Measurements from ENCODE around the gene ACTBL2.

ACTBL2 gene

DNA sequence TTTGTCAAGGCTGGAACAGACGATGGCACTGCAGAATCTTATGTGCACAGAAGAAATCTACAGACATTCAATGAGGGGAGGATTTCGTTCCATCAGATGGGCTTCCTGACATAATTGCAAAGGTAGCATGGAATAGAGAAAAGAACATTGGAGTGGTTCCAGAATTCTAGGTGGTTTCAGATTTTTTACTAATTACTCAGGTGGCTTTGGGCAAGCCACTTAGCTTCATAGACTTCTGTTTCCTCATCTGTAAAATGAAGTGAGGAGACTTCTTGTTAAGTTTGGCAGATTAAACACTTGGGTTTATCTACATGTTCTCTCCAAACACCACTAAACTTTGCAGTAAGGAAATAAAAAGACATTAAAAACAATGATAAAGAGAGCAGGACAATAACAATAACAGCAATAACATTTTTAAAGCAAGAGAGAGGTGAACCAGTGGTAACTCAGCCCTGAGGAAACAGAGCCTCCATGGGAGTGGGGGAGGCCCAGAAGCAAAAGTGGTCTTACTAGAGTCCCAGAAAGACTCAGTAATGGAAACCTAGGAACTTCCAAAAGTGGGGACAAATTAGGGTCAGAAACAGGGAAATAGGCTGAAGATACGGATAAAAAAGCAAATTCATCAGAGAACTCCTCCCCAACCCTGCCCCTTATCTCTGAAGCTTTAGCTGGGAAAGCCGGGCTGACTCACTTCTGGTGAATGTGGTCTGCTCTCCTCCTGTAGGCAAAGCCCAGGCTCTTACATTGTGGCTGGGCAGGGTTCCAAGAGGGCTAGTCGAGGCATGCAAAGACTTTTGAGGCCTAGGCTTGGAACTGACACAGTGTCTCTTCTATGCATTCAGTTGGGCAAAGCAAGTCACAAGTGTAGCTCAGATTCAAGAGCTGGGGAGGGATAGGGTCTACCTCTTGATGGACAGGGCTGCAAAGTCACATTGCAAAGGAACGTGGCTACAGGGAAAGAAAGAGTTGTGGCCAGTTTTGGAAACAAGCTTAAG lies 11.8 kb upstream of the ACTBL2 start:
- TF ChIP-seq, protein P1, sequence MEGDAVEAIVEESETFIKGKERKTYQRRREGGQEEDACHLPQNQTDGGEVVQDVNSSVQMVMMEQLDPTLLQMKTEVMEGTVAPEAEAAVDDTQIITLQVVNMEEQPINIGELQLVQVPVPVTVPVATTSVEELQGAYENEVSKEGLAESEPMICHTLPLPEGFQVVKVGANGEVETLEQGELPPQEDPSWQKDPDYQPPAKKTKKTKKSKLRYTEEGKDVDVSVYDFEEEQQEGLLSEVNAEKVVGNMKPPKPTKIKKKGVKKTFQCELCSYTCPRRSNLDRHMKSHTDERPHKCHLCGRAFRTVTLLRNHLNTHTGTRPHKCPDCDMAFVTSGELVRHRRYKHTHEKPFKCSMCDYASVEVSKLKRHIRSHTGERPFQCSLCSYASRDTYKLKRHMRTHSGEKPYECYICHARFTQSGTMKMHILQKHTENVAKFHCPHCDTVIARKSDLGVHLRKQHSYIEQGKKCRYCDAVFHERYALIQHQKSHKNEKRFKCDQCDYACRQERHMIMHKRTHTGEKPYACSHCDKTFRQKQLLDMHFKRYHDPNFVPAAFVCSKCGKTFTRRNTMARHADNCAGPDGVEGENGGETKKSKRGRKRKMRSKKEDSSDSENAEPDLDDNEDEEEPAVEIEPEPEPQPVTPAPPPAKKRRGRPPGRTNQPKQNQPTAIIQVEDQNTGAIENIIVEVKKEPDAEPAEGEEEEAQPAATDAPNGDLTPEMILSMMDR (IDR thresholded peaks at IDR 0.05; ENCODE audit: borderline replicate concordance, control extremely low read depth, extremely low read depth, insufficient read depth, missing control alignments), result no peak
- in situ Hi-C loops (cut with MboI; ENCODE audit: low sequenced_read_pairs, unreplicated experiment), result no loop called here
- DNase-seq (ENCODE audit: low spot score), result no peak

DNA sequence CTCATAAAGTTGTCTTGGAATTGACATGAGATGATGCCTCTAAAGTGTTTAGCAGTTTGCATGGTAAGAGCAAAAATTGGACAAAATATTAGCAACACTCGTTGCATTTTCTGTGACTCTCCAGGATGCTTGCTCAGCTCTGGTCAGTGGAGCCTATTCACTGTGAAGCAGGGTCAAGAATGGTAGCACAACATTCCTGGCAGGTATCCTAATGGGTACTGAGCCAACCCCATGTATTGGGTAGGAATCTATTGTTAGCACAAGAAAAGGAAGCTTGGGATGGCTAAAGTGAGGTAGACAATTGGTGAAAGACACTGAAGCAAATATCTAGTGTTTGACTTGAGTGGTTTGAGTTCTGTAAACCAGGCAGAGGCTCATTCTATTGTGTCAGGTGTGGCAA lies 10.4 kb upstream of the ACTBL2 start:
- DNase-seq (ENCODE audit: low spot score), result no peak
- in situ Hi-C loops (cut with MboI; ENCODE audit: low sequenced_read_pairs, unreplicated experiment), result no loop called here
- TF ChIP-seq, protein P1 (IDR thresholded peaks at IDR 0.05; ENCODE audit: borderline replicate concordance, control extremely low read depth, extremely low read depth, insufficient read depth, missing control alignments), result no peak

DNA sequence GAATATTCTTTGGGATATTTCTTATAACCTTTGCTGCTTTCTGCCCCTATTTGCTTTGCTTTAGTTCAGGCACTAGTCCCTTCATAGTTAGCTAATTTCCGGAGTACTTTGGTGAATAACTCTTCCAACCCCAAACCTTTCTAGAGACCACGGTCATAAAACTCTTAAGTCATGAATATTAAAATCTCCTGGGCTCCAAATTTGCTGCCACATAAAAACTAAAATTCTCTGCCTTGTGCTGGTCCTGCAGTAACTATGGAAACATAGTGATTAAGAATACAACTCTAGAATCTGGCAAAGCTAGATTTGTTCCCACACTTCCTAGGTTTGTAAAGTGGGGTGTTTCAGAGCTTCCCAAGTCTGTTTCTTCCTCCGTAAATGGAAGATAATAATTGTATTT lies 10.0 kb upstream of the ACTBL2 start:
- TF ChIP-seq, protein P1 (IDR thresholded peaks at IDR 0.05; ENCODE audit: borderline replicate concordance, control extremely low read depth, extremely low read depth, insufficient read depth, missing control alignments), result no peak
- DNase-seq (ENCODE audit: low spot score), result no peak
- in situ Hi-C loops (cut with MboI; ENCODE audit: low sequenced_read_pairs, unreplicated experiment), result no loop called here

DNA sequence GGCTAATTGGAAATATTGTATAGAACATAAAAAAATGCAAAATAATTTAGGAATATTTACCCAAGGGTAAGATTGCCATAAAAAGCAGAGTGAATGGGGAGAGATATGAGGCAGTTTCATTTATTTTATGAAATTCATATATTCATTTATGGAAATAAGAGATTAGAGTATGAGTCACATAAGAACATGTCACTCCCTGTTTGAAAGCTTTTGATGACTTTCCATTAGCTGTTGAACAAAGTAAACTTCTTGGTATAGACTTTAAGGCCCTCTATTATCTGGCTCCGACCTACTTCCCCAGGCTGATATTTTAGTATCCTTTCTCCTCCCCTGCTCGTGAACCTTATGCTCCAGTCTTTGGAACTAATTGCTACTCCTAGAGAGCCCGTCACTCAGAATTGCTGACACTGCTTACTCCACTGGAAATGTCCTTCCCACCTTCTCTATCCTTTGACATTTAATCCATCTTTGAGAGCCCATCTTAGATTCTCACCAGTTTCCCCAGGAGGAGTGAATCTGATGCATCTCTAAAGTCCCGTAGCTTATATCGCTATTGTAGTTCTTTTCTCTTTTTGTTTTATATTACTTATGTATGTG lies 8.9 kb upstream of the ACTBL2 start:
- DNase-seq (ENCODE audit: low spot score), result no peak
- TF ChIP-seq, protein P1 (IDR thresholded peaks at IDR 0.05; ENCODE audit: borderline replicate concordance, control extremely low read depth, extremely low read depth, insufficient read depth, missing control alignments), result no peak
- in situ Hi-C loops (cut with MboI; ENCODE audit: low sequenced_read_pairs, unreplicated experiment), result no loop called here

DNA sequence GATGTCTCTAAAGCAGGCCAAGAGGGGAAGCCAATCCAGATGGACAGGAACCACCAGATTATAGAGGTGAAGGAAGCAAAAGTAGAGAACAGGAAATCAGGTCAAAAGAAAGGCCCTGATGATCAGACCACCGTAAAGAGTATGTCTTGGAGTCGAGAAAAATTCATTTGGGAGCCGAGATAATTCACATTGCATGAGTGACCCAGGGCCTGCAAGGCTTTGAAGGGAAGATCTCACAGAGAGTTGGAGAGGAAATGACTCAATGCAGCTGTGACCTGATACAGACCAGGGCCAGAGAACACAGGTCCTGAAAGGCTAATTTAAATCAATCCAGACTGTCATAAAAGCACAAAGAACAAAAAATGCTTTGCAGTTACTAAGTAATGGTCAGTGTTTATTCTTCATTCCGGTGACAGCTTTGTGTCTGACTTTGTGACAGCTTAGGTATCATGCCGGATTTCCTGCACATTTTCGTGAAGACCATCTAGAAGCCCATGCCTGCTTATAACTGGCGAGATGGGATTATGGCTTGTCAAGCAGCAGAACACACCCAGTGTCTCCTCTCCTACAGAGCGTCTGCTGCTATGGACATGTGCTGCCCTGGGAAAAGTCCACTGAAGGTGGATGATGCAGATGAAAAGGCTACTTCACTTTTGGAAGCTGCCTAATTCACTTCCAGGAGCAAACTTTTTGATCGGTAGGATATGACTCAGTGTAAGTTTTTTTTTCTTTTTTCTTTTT lies 5.8 kb upstream of the ACTBL2 start:
- TF ChIP-seq, protein P1 (IDR thresholded peaks at IDR 0.05; ENCODE audit: borderline replicate concordance, control extremely low read depth, extremely low read depth, insufficient read depth, missing control alignments), result no peak
- DNase-seq (ENCODE audit: low spot score), result no peak
- in situ Hi-C loops (cut with MboI; ENCODE audit: low sequenced_read_pairs, unreplicated experiment), result no loop called here

DNA sequence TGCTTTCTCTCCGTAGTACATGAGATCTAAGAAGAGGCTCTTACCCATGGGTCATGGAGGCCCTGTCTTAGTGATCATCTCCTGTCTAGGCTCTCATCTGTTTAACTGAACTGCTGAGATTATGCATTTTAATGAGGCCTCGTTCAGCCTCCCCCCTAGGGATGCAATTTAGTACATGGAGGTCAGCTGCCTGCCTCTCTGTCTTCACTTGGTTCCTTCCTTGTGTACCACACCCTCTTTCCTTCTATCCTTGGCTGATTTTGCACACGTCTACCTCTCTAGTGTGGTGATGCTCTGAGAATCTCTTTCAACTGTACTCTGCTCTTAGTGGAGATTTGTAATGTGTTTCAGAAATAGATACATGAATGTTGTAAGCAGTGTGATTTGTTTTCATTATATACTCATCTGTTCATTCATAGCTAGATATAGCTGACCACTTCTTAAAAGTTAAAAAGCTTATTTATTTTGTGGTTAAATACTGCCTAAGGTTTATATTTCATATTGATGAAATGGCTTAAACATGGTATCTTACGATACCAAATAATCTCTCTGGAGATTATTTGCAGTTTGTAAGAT lies 3.5 kb upstream of the ACTBL2 start:
- no peak for DNase-seq (ENCODE audit: low spot score)
- in situ Hi-C loops (cut with MboI; ENCODE audit: low sequenced_read_pairs, unreplicated experiment), result no loop called here
- TF ChIP-seq, protein P1 (IDR thresholded peaks at IDR 0.05; ENCODE audit: borderline replicate concordance, control extremely low read depth, extremely low read depth, insufficient read depth, missing control alignments), result no peak

All from GM13976 (cell line).